HG02571 (cell line): ENCODE results near the gene KDSR.

Experiments used
- ATAC-seq: cut with Tn5 transposase; IDR thresholded peaks from one replicate; pipeline ENCODE4 v1.9.1; 2021; ENCODE audit warnings: mild to moderate bottlenecking, moderate library complexity; ENCODE audit not compliant: unreplicated experiment

KDSR gene

GRCh38 chr18:63286926-63287325 is 80.1 kb downstream of the KDSR start:
- no peak for ATAC-seq

GRCh38 chr18:63284827-63285733 is 81.9 kb downstream of the KDSR start:
- ATAC-seq = peak; percentile 94

- ATAC-seq = no peak
Observed at GRCh38 chr18:63284173-63284799, 82.7 kb downstream of the KDSR start.

GRCh38 chr18:63283305-63284094 is 83.5 kb downstream of the KDSR start:
- ATAC-seq = no peak

DNA sequence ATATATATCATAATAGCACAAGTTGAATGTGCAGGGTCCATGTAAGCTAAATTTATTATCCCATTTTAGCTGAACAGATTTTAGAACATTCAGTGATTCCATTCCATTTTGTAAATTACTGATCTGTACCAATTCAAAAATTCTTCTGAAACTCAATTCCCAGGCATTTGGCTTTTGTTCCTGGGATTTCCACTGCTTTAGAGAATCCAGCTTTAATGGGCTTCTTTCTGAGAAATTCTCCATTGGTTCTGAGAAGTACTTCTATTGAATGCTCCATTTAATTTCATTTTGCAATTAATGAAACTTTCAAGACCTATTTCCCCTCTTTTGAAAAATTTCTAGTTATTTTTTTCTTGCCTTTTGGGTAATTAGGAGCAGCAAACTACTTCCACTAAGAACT is 84.2 kb downstream of the KDSR start:
- ATAC-seq = no peak
